SU-DHL-6 (cell line): ENCODE measurements around the gene TMEM106B.

ENCODE experiments used
- EZH2phosphoT487 ChIP-seq: fragments of 200-600 bp; sonication (generic), shearing (Covaris generic); conservative IDR thresholded peaks from 2 replicates; pipeline ENCODE4 v1.6.1; 2018; ENCODE audit warnings: mild to moderate bottlenecking, antibody characterized with exemption, low read length, moderate library complexity, mixed read lengths
- TF ChIP-seq, protein P1 (sequence below): fragments of 200-600 bp; sonication (generic); IDR thresholded peaks from one replicate; pipeline ENCODE4 v1.5.1; 2017; ENCODE audit warnings: antibody characterized with exemption, mild to moderate bottlenecking, low read length, moderate library complexity; ENCODE audit not compliant: insufficient read depth, poor library complexity, severe bottlenecking

- TF ChIP-seq, protein P1, sequence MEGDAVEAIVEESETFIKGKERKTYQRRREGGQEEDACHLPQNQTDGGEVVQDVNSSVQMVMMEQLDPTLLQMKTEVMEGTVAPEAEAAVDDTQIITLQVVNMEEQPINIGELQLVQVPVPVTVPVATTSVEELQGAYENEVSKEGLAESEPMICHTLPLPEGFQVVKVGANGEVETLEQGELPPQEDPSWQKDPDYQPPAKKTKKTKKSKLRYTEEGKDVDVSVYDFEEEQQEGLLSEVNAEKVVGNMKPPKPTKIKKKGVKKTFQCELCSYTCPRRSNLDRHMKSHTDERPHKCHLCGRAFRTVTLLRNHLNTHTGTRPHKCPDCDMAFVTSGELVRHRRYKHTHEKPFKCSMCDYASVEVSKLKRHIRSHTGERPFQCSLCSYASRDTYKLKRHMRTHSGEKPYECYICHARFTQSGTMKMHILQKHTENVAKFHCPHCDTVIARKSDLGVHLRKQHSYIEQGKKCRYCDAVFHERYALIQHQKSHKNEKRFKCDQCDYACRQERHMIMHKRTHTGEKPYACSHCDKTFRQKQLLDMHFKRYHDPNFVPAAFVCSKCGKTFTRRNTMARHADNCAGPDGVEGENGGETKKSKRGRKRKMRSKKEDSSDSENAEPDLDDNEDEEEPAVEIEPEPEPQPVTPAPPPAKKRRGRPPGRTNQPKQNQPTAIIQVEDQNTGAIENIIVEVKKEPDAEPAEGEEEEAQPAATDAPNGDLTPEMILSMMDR = no peak
- TF ChIP-seq EZH2phosphoT487 = no peak
These were observed 23.3 kb downstream of the TMEM106B start for GRCh38 chr7:12234334-12234865.
